ENCODE results near the gene SFMBT1. TPM values are rescaled to one million over a fixed set of nuclear protein-coding genes. Genes with fewer than 3 reads are reported as not detected.

SFMBT1 gene
- total RNA-seq, 1 donor from 2014 or later: 5.5 TPM

- TF ChIP-seq EZH2 (IDR thresholded peaks at IDR 0.05; ENCODE audit: insufficient read depth, low read length): no peak
- TF ChIP-seq, protein P1, sequence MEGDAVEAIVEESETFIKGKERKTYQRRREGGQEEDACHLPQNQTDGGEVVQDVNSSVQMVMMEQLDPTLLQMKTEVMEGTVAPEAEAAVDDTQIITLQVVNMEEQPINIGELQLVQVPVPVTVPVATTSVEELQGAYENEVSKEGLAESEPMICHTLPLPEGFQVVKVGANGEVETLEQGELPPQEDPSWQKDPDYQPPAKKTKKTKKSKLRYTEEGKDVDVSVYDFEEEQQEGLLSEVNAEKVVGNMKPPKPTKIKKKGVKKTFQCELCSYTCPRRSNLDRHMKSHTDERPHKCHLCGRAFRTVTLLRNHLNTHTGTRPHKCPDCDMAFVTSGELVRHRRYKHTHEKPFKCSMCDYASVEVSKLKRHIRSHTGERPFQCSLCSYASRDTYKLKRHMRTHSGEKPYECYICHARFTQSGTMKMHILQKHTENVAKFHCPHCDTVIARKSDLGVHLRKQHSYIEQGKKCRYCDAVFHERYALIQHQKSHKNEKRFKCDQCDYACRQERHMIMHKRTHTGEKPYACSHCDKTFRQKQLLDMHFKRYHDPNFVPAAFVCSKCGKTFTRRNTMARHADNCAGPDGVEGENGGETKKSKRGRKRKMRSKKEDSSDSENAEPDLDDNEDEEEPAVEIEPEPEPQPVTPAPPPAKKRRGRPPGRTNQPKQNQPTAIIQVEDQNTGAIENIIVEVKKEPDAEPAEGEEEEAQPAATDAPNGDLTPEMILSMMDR (IDR thresholded peaks at IDR 0.05; ENCODE audit: insufficient read depth, low read depth, low read length): no peak
- no peaks in the 10 kb centered on the region for H3K27me3 Mint-ChIP-seq (ENCODE audit: low read depth, unreplicated experiment)
- Histone ChIP-seq H3K9ac (ENCODE audit: low read length) (no peak overlapping the region), H4K20me1 (ENCODE audit: insufficient read depth, low read length) (no peaks in the 10 kb centered on the region), H3K79me2 (ENCODE audit: insufficient read depth, low read length) (no peaks in the 10 kb centered on the region), H3K27me3 (ENCODE audit: insufficient read depth, low read length) (no peaks in the 10 kb centered on the region), H3K4me2 (ENCODE audit: low read length) (no peak overlapping the region), H3K36me3 (ENCODE audit: insufficient read depth, low read length) (no peaks in the 10 kb centered on the region), H3K4me1 (ENCODE audit: insufficient read depth, low read length) (no peaks in the 10 kb centered on the region), H3K27ac (ENCODE audit: low read depth, low read length) (no peak overlapping the region), H3K9me3 (ENCODE audit: insufficient read depth, low read depth, low read length) (no peaks in the 10 kb centered on the region), H2AFZ (ENCODE audit: low read depth, low read length) (no peak overlapping the region), H3K4me3 (ENCODE audit: insufficient read depth, low read depth, low read length) (no peak overlapping the region)
- H3K27ac Mint-ChIP-seq (ENCODE audit: unreplicated experiment): no peak overlapping the region
- peaks cover 2% of the 10 kb centered on the region for H3K36me3 Mint-ChIP-seq (ENCODE audit: low read depth, unreplicated experiment)
- no peaks in the 10 kb centered on the region for H3K9me3 Mint-ChIP-seq (ENCODE audit: unreplicated experiment)
- no peaks in the 10 kb centered on the region for H3K4me1 Mint-ChIP-seq (ENCODE audit: low read depth, unreplicated experiment)
- FAIRE-seq (no peak), DNase-seq (ENCODE audit: low read depth) (peak; percentile 48)
- no peak overlapping the region for H3K4me3 Mint-ChIP-seq (ENCODE audit: unreplicated experiment)
These were observed 59.8 kb downstream of the SFMBT1 start for GRCh38 chr3:52986049-52986448.

DNA sequence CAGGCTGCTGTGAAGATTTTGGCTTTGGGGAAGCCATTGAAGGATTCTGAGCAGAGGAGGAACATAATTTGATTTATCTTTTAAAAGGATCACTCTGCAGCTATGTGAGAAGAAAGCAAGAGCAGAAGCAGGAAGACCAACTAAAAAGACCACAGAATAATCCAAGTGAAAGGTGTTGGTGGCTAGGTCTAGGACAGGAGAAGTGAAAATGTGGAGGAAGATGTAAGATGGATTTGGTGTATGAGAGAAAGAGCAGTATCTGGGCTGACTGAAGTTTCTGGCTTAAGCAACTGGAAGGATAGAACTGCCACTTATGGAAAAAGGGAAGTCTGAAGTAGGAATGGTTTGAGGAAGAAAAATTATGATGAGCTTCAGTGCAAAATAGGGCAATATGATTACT lies 62.0 kb downstream of the SFMBT1 start:
- H3K9ac ChIP-seq (ENCODE audit: low read length): no peak overlapping the region
- DNase-seq (ENCODE audit: low read depth) (no peak), FAIRE-seq (no peak)
- H3K4me2 ChIP-seq (ENCODE audit: low read length): no peak overlapping the region
- no peak overlapping the region for H3K4me3 ChIP-seq (ENCODE audit: insufficient read depth, low read depth, low read length)
- H3K27ac ChIP-seq (ENCODE audit: low read depth, low read length): no peak overlapping the region
- H2AFZ ChIP-seq (ENCODE audit: low read depth, low read length): no peak overlapping the region
- no peaks in the 10 kb centered on the region for H3K4me1 ChIP-seq (ENCODE audit: insufficient read depth, low read length)
- no peaks in the 10 kb centered on the region for H3K9me3 ChIP-seq (ENCODE audit: insufficient read depth, low read depth, low read length)
- no peak for TF ChIP-seq EZH2 (IDR thresholded peaks at IDR 0.05; ENCODE audit: insufficient read depth, low read length)
- TF ChIP-seq, protein P1 (IDR thresholded peaks at IDR 0.05; ENCODE audit: insufficient read depth, low read depth, low read length): no peak
- H3K27me3 ChIP-seq (ENCODE audit: insufficient read depth, low read length): no peaks in the 10 kb centered on the region
- no peaks in the 10 kb centered on the region for H3K79me2 ChIP-seq (ENCODE audit: insufficient read depth, low read length)
- no peaks in the 10 kb centered on the region for H3K4me1 Mint-ChIP-seq (ENCODE audit: low read depth, unreplicated experiment)
- no peaks in the 10 kb centered on the region for H3K9me3 Mint-ChIP-seq (ENCODE audit: unreplicated experiment)
- H3K36me3 Mint-ChIP-seq (ENCODE audit: low read depth, unreplicated experiment): peaks cover 2% of the 10 kb centered on the region
- H3K36me3 ChIP-seq (ENCODE audit: insufficient read depth, low read length): no peaks in the 10 kb centered on the region
- H4K20me1 ChIP-seq (ENCODE audit: insufficient read depth, low read length): no peaks in the 10 kb centered on the region
- H3K27ac Mint-ChIP-seq (ENCODE audit: unreplicated experiment): no peak overlapping the region
- H3K4me3 Mint-ChIP-seq (ENCODE audit: unreplicated experiment): no peak overlapping the region
- no peaks in the 10 kb centered on the region for H3K27me3 Mint-ChIP-seq (ENCODE audit: low read depth, unreplicated experiment)

- no peak for FAIRE-seq
- peaks cover 2% of the 10 kb centered on the region for H3K36me3 Mint-ChIP-seq (ENCODE audit: low read depth, unreplicated experiment)
- Histone ChIP-seq H3K36me3 (ENCODE audit: insufficient read depth, low read length) (no peaks in the 10 kb centered on the region), H4K20me1 (ENCODE audit: insufficient read depth, low read length) (no peaks in the 10 kb centered on the region), H3K4me1 (ENCODE audit: insufficient read depth, low read length) (no peaks in the 10 kb centered on the region), H3K79me2 (ENCODE audit: insufficient read depth, low read length) (no peaks in the 10 kb centered on the region), H3K27ac (ENCODE audit: low read depth, low read length) (no peak overlapping the region), H3K4me2 (ENCODE audit: low read length) (no peak overlapping the region), H3K27me3 (ENCODE audit: insufficient read depth, low read length) (no peaks in the 10 kb centered on the region), H2AFZ (ENCODE audit: low read depth, low read length) (no peak overlapping the region), H3K9ac (ENCODE audit: low read length) (no peak overlapping the region), H3K4me3 (ENCODE audit: insufficient read depth, low read depth, low read length) (no peak overlapping the region), H3K9me3 (ENCODE audit: insufficient read depth, low read depth, low read length) (no peaks in the 10 kb centered on the region)
- H3K4me3 Mint-ChIP-seq (ENCODE audit: unreplicated experiment): no peak overlapping the region
- TF ChIP-seq EZH2 (IDR thresholded peaks at IDR 0.05; ENCODE audit: insufficient read depth, low read length): no peak
- TF ChIP-seq, protein P1 (IDR thresholded peaks at IDR 0.05; ENCODE audit: insufficient read depth, low read depth, low read length): no peak
- no peaks in the 10 kb centered on the region for H3K27me3 Mint-ChIP-seq (ENCODE audit: low read depth, unreplicated experiment)
- H3K9me3 Mint-ChIP-seq (ENCODE audit: unreplicated experiment): no peaks in the 10 kb centered on the region
- no peaks in the 10 kb centered on the region for H3K4me1 Mint-ChIP-seq (ENCODE audit: low read depth, unreplicated experiment)
- DNase-seq (ENCODE audit: low read depth): no peak
- no peak overlapping the region for H3K27ac Mint-ChIP-seq (ENCODE audit: unreplicated experiment)
These were observed 62.5 kb downstream of the SFMBT1 start for GRCh38 chr3:52983336-52983807.
